ENCODE measurements around the gene CKAP2L. TPM values are rescaled to one million over a fixed set of nuclear protein-coding genes. Genes with fewer than 3 reads are reported as not detected.
A peak's percentile ranks its signal among the peaks of the same experiment; 100 is the strongest.

The CKAP2L gene
- total and polyA plus RNA-seq, 10 of the 15 experiments (the other 5 are each of a cell fraction or from before 2014, with no cell fraction given), result 10.5 to 37.4 (median 20.2) TPM

DNA sequence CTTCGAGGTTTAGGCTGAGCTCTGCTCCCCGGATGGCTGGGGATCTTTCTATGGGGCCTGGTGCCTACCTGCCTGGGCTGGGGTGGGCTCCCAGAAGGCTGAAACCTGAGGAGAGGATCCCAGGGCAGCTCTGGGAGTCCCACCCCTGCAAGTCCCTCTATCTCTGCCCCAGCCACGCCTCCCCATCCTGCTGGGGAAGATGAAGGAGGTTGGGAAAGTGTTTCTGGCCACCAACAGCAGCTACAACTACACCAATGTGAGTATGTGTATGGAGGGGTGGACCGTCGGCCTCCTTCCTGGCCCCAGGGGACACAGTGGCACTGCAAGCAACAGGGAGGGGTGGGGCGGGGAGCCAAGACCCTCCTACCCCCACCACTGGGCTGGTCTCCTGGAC, 40.9 kb downstream of the CKAP2L start (continued):
- TF ChIP-seq, protein P1, sequence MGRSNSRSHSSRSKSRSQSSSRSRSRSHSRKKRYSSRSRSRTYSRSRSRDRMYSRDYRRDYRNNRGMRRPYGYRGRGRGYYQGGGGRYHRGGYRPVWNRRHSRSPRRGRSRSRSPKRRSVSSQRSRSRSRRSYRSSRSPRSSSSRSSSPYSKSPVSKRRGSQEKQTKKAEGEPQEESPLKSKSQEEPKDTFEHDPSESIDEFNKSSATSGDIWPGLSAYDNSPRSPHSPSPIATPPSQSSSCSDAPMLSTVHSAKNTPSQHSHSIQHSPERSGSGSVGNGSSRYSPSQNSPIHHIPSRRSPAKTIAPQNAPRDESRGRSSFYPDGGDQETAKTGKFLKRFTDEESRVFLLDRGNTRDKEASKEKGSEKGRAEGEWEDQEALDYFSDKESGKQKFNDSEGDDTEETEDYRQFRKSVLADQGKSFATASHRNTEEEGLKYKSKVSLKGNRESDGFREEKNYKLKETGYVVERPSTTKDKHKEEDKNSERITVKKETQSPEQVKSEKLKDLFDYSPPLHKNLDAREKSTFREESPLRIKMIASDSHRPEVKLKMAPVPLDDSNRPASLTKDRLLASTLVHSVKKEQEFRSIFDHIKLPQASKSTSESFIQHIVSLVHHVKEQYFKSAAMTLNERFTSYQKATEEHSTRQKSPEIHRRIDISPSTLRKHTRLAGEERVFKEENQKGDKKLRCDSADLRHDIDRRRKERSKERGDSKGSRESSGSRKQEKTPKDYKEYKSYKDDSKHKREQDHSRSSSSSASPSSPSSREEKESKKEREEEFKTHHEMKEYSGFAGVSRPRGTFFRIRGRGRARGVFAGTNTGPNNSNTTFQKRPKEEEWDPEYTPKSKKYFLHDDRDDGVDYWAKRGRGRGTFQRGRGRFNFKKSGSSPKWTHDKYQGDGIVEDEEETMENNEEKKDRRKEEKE (IDR thresholded peaks at IDR 0.05), result no peak
- TF ChIP-seq WRNIP1 (IDR thresholded peaks at IDR 0.05; ENCODE audit: borderline replicate concordance, low read depth, low read length), result no peak
- no peak for TF ChIP-seq RBBP5 (conservative IDR thresholded peaks at IDR 0.05)
- TF ChIP-seq SUZ12 (IDR thresholded peaks at IDR 0.05; ENCODE audit: unreplicated experiment), result no peak

DNA sequence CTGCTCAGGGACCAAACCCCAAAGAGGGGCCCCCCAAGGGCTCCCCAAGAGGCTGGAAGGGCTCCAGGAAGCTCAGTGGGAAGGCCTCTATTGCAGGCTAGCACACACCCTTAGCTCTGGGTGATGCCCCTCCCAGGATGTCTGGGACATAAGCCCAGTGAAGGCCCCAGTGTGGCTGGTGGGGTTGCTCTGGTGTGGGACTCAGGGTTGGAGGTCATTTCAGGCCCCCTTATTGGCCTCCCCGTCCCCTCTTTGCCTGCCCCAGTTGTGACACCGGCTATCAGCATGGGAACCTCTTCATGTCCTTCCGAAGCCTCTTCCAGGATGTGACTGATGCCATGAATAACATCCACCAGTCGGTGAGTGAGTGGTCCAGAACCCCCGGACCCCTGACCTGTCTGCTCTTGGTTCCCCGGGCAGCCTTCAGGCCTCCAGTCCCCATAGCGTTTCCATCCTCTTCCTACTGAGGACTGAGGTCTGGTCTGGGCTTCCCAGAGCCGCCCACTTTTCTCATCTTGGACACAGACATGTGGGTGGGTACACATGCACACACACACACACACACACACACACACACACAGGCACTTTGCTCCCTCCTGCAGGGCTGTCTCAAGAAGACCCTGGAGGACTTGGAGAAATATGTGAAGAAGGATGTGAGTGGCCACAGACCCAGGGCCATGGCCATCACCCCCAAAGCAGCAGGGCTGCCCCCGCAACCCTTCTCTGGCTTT, 41.4 kb downstream of the CKAP2L start:
- ChIA-PET RAD21 (ENCODE audit: unreplicated experiment) (interaction anchor here (1.0 to 10.7 kb wide), 5 partner anchors 15 to 93 kb away, joined by 4 to 494 read pairs (median 117); partner anchors contain the start of gene SLC20A1), CTCF (interaction anchor here (1.0 to 12.8 kb wide), 8 partner anchors 10 to 122 kb away, joined by 3 to 671 read pairs (median 86); partner anchors contain the start of gene SLC20A1), SMC1A (ENCODE audit: uncharacterized antibody, unreplicated experiment) (interaction anchor here (1.0 to 10.9 kb wide), 5 partner anchors 15 to 120 kb away, joined by 3 to 455 read pairs (median 15); no protein-coding TSS in a partner anchor), POLR2A (interaction anchor here (0.7 to 4.8 kb wide), 4 partner anchors 15 to 119 kb away, joined by 3 to 51 read pairs (median 3); no protein-coding TSS in a partner anchor)
- H2AFZ ChIP-seq (ENCODE audit: control insufficient read depth, low read depth, low read length), result no peak overlapping the region
- no peak overlapping the region for H3K4me2 ChIP-seq (ENCODE audit: control insufficient read depth, insufficient read depth)
- no peak overlapping the region for H3K9ac ChIP-seq (ENCODE audit: control insufficient read depth, insufficient read depth, low read length)
- no peak overlapping the region for H3K4me3 ChIP-seq
- ATAC-seq, result no peak
- no peaks in the 10 kb centered on the region for H4K20me1 ChIP-seq (ENCODE audit: control insufficient read depth, insufficient read depth)
- H3K27me3 ChIP-seq (replicated peaks in 1 of 2; ENCODE audit: control insufficient read depth in 2 of 2, insufficient read depth in 2 of 2, low read length in 1 of 2), result no peaks in the 10 kb centered on the region
- no peaks in the 10 kb centered on the region for H3K79me2 ChIP-seq (ENCODE audit: control insufficient read depth, insufficient read depth, low read length)
- 67% methylated on average over 9 of the region's 9 CpGs for WGBS (ENCODE audit: insufficient coverage, insufficient replicate concordance, low lambda C conversion rate, missing lambda C conversion rate)
- no peaks in the 10 kb centered on the region for H3K36me3 ChIP-seq (ENCODE audit: control insufficient read depth in 2 of 2, insufficient read depth in 2 of 2, low read length in 1 of 2)
- no peak overlapping the region for H3K27ac ChIP-seq (ENCODE audit: control insufficient read depth, insufficient read depth)
- DNase-seq (ENCODE audit: low read depth, low spot score), result no peak
- intact Hi-C loops (cut with micrococcal nuclease; ENCODE audit: unreplicated experiment), result no loop called here
- no peaks in the 10 kb centered on the region for H3K9me3 ChIP-seq (replicated peaks; ENCODE audit: control insufficient read depth, insufficient read depth, low read length)
- peaks cover 19% of the 10 kb centered on the region for H3K4me1 ChIP-seq (ENCODE audit: control insufficient read depth, insufficient read depth, low read length)
- 0 out of 2 replicates have a peak, but pooled peaks have one; percentile 10 for TF ChIP-seq IKZF1 (conservative IDR thresholded peaks at IDR 0.05)
- TF ChIP-seq POU2F2 (IDR thresholded peaks at IDR 0.05; ENCODE audit: borderline replicate concordance, low read depth, low read length), result no peak
- no TSS peak for BruUV-seq (replicated peaks)
- FAIRE-seq, result no peak
- in situ Hi-C loops (cut with MboI), result loop anchor here (5.0 kb wide), 2 partner anchors 96 to 121 kb away; no protein-coding TSS in a partner anchor
